Lung (tissue), 13 donors: ENCODE results near the gene GIPC1. TPM values are rescaled to one million over a fixed set of nuclear protein-coding genes. Genes with fewer than 3 reads are reported as not detected.

ENCODE experiments used
- ATAC-seq: fragments of 200-7000 bp; cut with Tn5 transposase; one replicate; pipeline ENCODE4 v1.9.1; 2020; ENCODE audit warnings: moderate number of reproducible peaks; ENCODE audit not compliant: insufficient read depth, low FRiP score
- DNase-seq, 3 donors: peaks; one replicate each; pipeline ENCODE4 v3.0.0-alpha.2; 2013 to 2017
- H3K27ac ChIP-seq, 2 donors: one replicate each; pipeline ENCODE4 v1.5.1; 2013; ENCODE audit warnings: mild to moderate bottlenecking in 2 of 2, moderate library complexity in 2 of 2, control low read depth in 1 of 2, inconsistent platforms in 1 of 2, low read depth in 1 of 2, low read length in 1 of 2
- H3K27me3 ChIP-seq, 3 donors: one replicate each; pipeline ENCODE4 v1.5.1; 2013; ENCODE audit warnings: low read length in 2 of 3; ENCODE audit not compliant: control insufficient read depth in 3 of 3, insufficient read depth in 3 of 3
- H3K36me3 ChIP-seq, 4 donors: one replicate each; pipeline ENCODE4 v1.5.1; 2013; ENCODE audit warnings: low read length in 4 of 4, mild to moderate bottlenecking in 1 of 4, moderate library complexity in 1 of 4; ENCODE audit not compliant: control insufficient read depth in 4 of 4, insufficient read depth in 4 of 4
- H3K4me1 ChIP-seq, 5 donors: one replicate each; pipeline ENCODE4 v1.5.1; 2013; ENCODE audit warnings: low read length in 5 of 5, mild to moderate bottlenecking in 2 of 5, moderate library complexity in 1 of 5; ENCODE audit not compliant: control insufficient read depth in 5 of 5, insufficient read depth in 5 of 5
- H3K4me3 ChIP-seq: one replicate; pipeline ENCODE4 v1.5.1; 2013; ENCODE audit warnings: mild to moderate bottlenecking, control low read depth, moderate library complexity
- H3K9ac ChIP-seq, 2 donors: one replicate each; pipeline ENCODE4 v1.5.1; 2013; ENCODE audit warnings: low read length in 2 of 2, control low read depth in 1 of 2; ENCODE audit not compliant: insufficient read depth in 1 of 2
- H3K9me3 ChIP-seq, 4 donors: one replicate each; pipeline ENCODE4 v1.5.1; 2013; ENCODE audit warnings: low read length in 3 of 4, mild to moderate bottlenecking in 1 of 4, moderate library complexity in 1 of 4; ENCODE audit not compliant: control insufficient read depth in 4 of 4, insufficient read depth in 3 of 4
- CTCF ChIP-seq: IDR thresholded peaks from 2 replicates; pipeline ENCODE4 v1.5.1; 2012; ENCODE audit warnings: mild to moderate bottlenecking; ENCODE audit errors: control extremely low read depth, extremely low read depth
- WGBS, 2 donors: extraction: QIAGEN DNeasy Blood & Tissue Kit; methylation state at CpG; one replicate each; pipeline ENCODE4 v1.1.7; 2013; 5-methylcytosine and 5-hydroxymethylcytosine counted together
- polyA plus RNA-seq, 2 donors: library from polyadenylated mRNA; stranded (reverse); fragments of 200-250 nt; gene quantifications; one replicate each; pipeline ENCODE4 v1.2.1, GENCODE V29; 2013
- small RNA-seq: library from RNA; depleted of rRNA; stranded (forward); fragments of <200 nt; gene quantifications from one replicate; pipeline ENCODE3, GENCODE V24; 2014; ENCODE audit warnings: low replicate concordance
- total RNA-seq, 2 donors: library from RNA; depleted of rRNA in 1 of 2; stranded (reverse); fragments of >200 nt in 1 of 2; gene quantifications; one replicate each; pipeline ENCODE4 v1.2.1, GENCODE V29; 2014 to 2021
- donor health status: control.
- donor health status: control.
- donor health status: Bipolar disorder and iron deficiency.
- donor health status: healthy.
- donor health status: DM: yes; HTN: yes; CAD: no.

The GIPC1 gene
- total and polyA plus RNA-seq, 4 donors = 94.9 to 156 (median 131) TPM

GRCh38 chr19:14432791-14433553, 63.0 kb downstream of the GIPC1 start, which contains the start of gene PKN1:
TSS of gene PKN1 (plus strand) at chr19:14433306. CDS start at chr19:14433522, 216 bp downstream.
- H3K4me3 ChIP-seq = peak within 1 kb of the TSS; percentile 82
- WGBS, 2 donors = 3 to 6% methylated on average over 27 to 85 of the region's 85 CpGs
- no peaks in the 10 kb centered on the region for H3K36me3 ChIP-seq
- peak within 1 kb of the TSS; percentile 87 to 95 for H3K27ac ChIP-seq
- no peaks in the 10 kb centered on the region for H3K9me3 ChIP-seq
- no peak for TF ChIP-seq CTCF
- DNase-seq (peak; percentile 71 to 84 (median 74)), ATAC-seq (no peak)
- peaks cover 0 to 22% (median 3%) of the 10 kb centered on the region in 5 donors for H3K4me1 ChIP-seq
- H3K9ac ChIP-seq = peak within 1 kb of the TSS in 1 of 2 donors; percentile 65
- H3K27me3 ChIP-seq = no peaks in the 10 kb centered on the region

- no peak for TF ChIP-seq CTCF
- H3K27ac ChIP-seq = no peak overlapping the region
- no peaks in the 10 kb centered on the region for H3K36me3 ChIP-seq
- 73 to 84% methylated on average over 3 of the region's 3 CpGs for WGBS, 2 donors
- H3K4me3 ChIP-seq = no peak overlapping the region
- H3K9ac ChIP-seq = no peak overlapping the region
- DNase-seq (no peak), ATAC-seq (no peak)
- no peaks in the 10 kb centered on the region for H3K9me3 ChIP-seq
- peaks cover 0 to 22% (median 3%) of the 10 kb centered on the region in 5 donors for H3K4me1 ChIP-seq
- H3K27me3 ChIP-seq = no peaks in the 10 kb centered on the region
Measured at GRCh38 chr19:14430712-14431111, 65.2 kb downstream of the GIPC1 start.

- DNase-seq (no peak), ATAC-seq (no peak)
- Histone ChIP-seq H3K4me1 (peaks cover 0 to 10% (median 0%) of the 10 kb centered on the region in 5 donors), H3K27ac (no peak overlapping the region), H3K9me3 (no peaks in the 10 kb centered on the region), H3K9ac (no peak overlapping the region), H3K36me3 (no peaks in the 10 kb centered on the region), H3K27me3 (no peaks in the 10 kb centered on the region), H3K4me3 (no peak overlapping the region)
- WGBS, 2 donors = 71 to 92% methylated on average over 4 of the region's 4 CpGs
- TF ChIP-seq CTCF = no peak
Measured at GRCh38 chr19:14428882-14429416, 67.0 kb downstream of the GIPC1 start.

Small RNAs within 50 kb of the gene (small RNA-seq; reads per million reads assigned to genes)
- gene SNRPGP15 = not detected

Other genes starting within 250 kb of the GIPC1 start
- gene ADGRE5, start 114.7 kb downstream of the GIPC1 start, total RNA-seq = 100 to 1,000 TPM in 1 of 2 donors, 10 to 100 TPM in 1; 35.4 to 250 TPM
- 100 to 1,000 TPM in 1 of 2 donors, 10 to 100 TPM in 1; 39.8 to 143 TPM for gene ADGRE5, start 114.7 kb downstream of the GIPC1 start, polyA plus RNA-seq
- 10 to 100 TPM; 46.2 to 84.6 TPM for gene DDX39A, start 76.8 kb downstream of the GIPC1 start, total RNA-seq
- gene DDX39A, start 76.8 kb downstream of the GIPC1 start, polyA plus RNA-seq = 100 to 1,000 TPM; 111 to 156 TPM
- gene PKN1, start 62.8 kb downstream of the GIPC1 start, total RNA-seq = 100 to 1,000 TPM in 1 of 2 donors, 10 to 100 TPM in 1; 84.3 to 197 TPM
- 100 to 1,000 TPM; 108 to 133 TPM for gene PKN1, start 62.8 kb downstream of the GIPC1 start, polyA plus RNA-seq
- 1 to 10 TPM; 2.0 to 4.3 TPM for gene PTGER1, start 20.8 kb downstream of the GIPC1 start, total RNA-seq
- gene PTGER1, start 20.8 kb downstream of the GIPC1 start, polyA plus RNA-seq = 1 to 10 TPM in 1 of 2 donors, under 1 TPM in 1; 0.73 to 1.4 TPM
- 100 to 1,000 TPM; 115 to 171 TPM for gene DNAJB1, start 22.3 kb upstream of the GIPC1 start, total RNA-seq
- gene DNAJB1, start 22.3 kb upstream of the GIPC1 start, polyA plus RNA-seq = 10 to 100 TPM; 72.2 to 73.7 TPM
- gene TECR, start 33.5 kb upstream of the GIPC1 start, total RNA-seq = 100 to 1,000 TPM in 1 of 2 donors, 10 to 100 TPM in 1; 32.7 to 153 TPM
- 100 to 1,000 TPM in 1 of 2 donors, 10 to 100 TPM in 1; 89.1 to 193 TPM for gene TECR, start 33.5 kb upstream of the GIPC1 start, polyA plus RNA-seq
- 100 to 1,000 TPM; 105 to 192 TPM for gene NDUFB7, start 75.9 kb upstream of the GIPC1 start, total RNA-seq
- gene NDUFB7, start 75.9 kb upstream of the GIPC1 start, polyA plus RNA-seq = 100 to 1,000 TPM; 409 to 415 TPM
- 1 to 10 TPM in 1 of 2 donors, under 1 TPM in 1; 0.18 to 2.3 TPM for gene CLEC17A, start 87.0 kb upstream of the GIPC1 start, total RNA-seq
- under 1 TPM; 0.08 to 0.45 TPM for gene CLEC17A, start 87.0 kb upstream of the GIPC1 start, polyA plus RNA-seq
- gene ADGRE3, start 178.7 kb upstream of the GIPC1 start, total RNA-seq = 1 to 10 TPM; 1.6 to 2.1 TPM
- 1 to 10 TPM; 1.5 to 1.9 TPM for gene ADGRE3, start 178.7 kb upstream of the GIPC1 start, polyA plus RNA-seq
- 10 to 100 TPM; 19.4 to 28.1 TPM for gene ZNF333, start 193.9 kb upstream of the GIPC1 start, total RNA-seq
- 10 to 100 TPM; 10.7 to 13.7 TPM for gene ZNF333, start 193.9 kb upstream of the GIPC1 start, polyA plus RNA-seq